GM06990 (cell line): ENCODE measurements around the gene CLCN1.

Experiments
- DNase-seq: peaks from one replicate; pipeline ENCODE4 v3.0.0-alpha.2; 2011; ENCODE audit not compliant: insufficient read length; ENCODE audit errors: extremely low read depth
- H3K27me3 ChIP-seq: replicated peaks from 2 replicates; pipeline ENCODE4 v1.6.0; 2011; ENCODE audit warnings: low read length; ENCODE audit not compliant: control insufficient read depth, insufficient read depth
- H3K36me3 ChIP-seq: 2 replicates; pipeline ENCODE4 v1.5.1; 2011; ENCODE audit warnings: low read length; ENCODE audit not compliant: control insufficient read depth, insufficient read depth
- H3K4me3 ChIP-seq: replicated peaks from 2 replicates; pipeline ENCODE4 v1.5.1; 2011; ENCODE audit warnings: low read depth, mild to moderate bottlenecking, control low read depth, low read length
- TF ChIP-seq, protein P1 (sequence below): IDR thresholded peaks from 2 replicates; pipeline ENCODE4 v1.5.1; 2011; ENCODE audit warnings: low read length, control low read depth, mild to moderate bottlenecking, inconsistent platforms; ENCODE audit not compliant: insufficient read depth, poor library complexity, severe bottlenecking

CLCN1 gene

DNA sequence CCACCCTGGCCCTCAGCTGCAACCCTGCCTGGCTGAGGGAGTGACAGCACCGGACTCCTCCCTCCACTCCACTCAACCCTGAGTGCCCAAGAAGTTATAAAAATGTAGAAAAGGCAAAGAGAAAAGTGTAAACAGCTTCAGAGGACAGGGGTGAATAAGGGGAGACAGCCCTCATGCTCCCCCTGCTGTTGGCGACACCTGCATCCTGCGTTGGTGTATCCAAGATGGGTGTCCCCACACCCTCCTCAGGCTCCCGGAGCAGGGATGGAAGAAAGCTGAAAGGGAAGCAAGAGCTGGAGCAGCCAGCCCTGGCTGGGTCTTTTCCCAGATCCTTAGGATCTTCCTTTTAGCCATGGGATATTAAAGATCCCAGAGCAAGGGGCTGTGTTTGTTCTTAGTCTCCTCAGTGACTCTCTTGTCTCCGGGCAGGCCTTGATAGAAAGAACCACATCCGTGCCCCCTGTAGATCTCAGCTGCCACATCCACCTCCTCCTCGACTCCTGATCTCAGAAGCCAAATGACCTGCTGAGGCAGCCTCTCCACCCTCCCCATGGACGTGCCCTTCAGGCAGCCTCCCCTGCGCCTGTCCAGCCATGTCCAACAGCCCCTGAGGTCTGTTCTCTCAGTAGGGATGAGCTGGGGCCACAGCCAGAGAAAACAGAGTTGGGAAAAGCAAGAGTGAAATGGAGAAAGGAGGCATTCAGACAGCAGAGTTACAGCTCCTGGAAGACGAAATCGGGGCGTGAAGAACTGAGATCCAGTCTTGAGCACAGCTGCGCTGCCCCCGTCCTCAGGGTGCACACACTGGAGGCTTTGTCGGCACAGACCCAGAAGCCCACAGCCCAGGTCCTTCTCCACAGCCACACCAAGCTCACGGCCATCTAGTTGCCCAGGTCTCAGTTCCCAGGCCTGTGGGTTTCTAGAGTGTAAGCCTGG lies 39.8 kb downstream of the CLCN1 start:
- H3K4me3 ChIP-seq, result no peak overlapping the region
- TF ChIP-seq, protein P1, sequence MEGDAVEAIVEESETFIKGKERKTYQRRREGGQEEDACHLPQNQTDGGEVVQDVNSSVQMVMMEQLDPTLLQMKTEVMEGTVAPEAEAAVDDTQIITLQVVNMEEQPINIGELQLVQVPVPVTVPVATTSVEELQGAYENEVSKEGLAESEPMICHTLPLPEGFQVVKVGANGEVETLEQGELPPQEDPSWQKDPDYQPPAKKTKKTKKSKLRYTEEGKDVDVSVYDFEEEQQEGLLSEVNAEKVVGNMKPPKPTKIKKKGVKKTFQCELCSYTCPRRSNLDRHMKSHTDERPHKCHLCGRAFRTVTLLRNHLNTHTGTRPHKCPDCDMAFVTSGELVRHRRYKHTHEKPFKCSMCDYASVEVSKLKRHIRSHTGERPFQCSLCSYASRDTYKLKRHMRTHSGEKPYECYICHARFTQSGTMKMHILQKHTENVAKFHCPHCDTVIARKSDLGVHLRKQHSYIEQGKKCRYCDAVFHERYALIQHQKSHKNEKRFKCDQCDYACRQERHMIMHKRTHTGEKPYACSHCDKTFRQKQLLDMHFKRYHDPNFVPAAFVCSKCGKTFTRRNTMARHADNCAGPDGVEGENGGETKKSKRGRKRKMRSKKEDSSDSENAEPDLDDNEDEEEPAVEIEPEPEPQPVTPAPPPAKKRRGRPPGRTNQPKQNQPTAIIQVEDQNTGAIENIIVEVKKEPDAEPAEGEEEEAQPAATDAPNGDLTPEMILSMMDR, result no peak
- DNase-seq, result no peak
- no peaks in the 10 kb centered on the region for H3K36me3 ChIP-seq
- H3K27me3 ChIP-seq, result peaks cover 3% of the 10 kb centered on the region; the same call in 1 of the 2 replicates

DNA sequence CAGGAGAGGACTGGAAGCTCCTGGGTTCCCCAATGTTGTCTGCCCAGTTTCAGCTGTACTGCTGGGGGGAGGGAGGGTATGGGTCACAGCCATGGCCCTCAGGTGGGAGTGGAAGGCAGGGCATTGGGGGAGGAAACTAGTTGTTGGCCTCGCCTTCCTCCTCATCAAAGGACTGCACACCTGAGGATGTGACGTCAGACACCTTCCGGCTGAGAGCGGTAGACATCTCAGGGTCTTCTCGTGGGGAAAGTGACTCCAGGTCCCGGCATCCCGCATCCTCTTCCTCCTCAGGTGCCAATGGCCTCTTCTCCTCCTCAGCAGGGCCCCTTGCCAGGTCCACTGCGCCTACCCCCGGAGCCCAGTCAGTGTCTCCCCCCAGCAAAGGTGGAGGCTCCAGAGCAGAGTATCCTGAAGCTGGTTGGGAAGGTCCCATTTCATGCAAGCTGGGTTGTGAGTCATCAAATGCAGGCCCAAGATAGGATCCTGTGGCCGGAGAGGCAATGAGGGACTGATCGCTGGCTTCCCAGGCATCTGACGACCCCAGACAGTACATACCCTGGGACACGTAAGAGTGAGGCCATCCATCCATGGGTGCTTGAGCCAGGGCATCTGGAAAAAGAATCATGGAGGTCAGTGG lies 40.6 kb downstream of the CLCN1 start:
- Histone ChIP-seq H3K27me3 (peaks cover 3% of the 10 kb centered on the region; the same call in 1 of the 2 replicates), H3K4me3 (no peak overlapping the region), H3K36me3 (no peaks in the 10 kb centered on the region)
- DNase-seq, result no peak
- TF ChIP-seq, protein P1, result no peak

DNA sequence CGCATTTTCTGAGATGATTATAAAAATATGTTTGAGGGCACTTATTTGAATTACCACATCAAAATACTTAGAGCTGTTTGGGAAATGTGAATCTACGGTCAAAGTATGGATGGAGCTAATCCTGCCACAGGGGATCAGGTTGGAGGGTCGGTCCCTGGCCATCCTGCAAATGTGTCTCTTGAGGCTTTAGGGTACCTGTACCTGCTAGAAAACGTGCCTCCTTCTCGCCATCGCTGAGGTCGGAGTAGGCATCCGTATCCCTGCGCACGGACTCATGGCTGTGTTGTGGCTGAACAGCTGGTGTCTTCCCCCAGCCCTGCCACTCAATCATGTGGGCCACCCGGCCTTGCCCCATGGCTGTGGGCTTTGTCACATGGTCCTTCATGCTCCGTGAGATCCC lies 42.7 kb downstream of the CLCN1 start:
- H3K36me3 ChIP-seq, result no peaks in the 10 kb centered on the region
- no peak overlapping the region for H3K4me3 ChIP-seq
- peaks cover 6% of the 10 kb centered on the region for H3K27me3 ChIP-seq
- TF ChIP-seq, protein P1, result no peak
- DNase-seq, result no peak

DNA sequence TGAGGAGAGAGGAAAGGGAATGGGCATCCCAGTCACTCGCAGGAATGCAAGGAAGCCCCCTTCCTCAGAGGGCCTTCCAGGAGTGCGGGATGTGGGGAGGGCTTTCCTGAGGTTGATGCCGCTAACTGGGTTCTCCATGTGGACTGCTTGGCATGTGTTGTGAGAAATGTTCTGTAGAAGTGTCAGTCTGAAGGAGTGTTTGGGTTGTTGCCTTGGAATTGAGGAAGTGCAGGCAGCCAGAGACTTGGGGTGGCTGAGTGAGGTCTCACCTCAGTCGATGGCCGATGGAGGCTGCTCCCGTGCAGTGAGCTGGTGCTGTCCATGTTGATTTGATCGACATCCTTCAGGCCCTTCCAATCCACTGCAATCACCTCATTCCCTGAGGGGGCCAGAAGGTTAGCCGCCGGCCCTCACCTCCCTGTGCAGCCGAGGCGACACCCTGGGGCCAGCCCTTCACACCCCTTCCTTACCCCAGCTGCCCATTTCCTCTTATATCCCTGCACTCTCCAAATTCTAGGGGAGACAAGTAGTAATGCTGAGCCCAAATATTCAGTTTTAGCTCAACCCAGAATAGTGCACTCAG lies 44.0 kb downstream of the CLCN1 start:
- TF ChIP-seq, protein P1, result no peak
- no peak for DNase-seq
- Histone ChIP-seq H3K36me3 (no peaks in the 10 kb centered on the region), H3K27me3 (peaks cover 4% of the 10 kb centered on the region), H3K4me3 (no peak overlapping the region)

DNA sequence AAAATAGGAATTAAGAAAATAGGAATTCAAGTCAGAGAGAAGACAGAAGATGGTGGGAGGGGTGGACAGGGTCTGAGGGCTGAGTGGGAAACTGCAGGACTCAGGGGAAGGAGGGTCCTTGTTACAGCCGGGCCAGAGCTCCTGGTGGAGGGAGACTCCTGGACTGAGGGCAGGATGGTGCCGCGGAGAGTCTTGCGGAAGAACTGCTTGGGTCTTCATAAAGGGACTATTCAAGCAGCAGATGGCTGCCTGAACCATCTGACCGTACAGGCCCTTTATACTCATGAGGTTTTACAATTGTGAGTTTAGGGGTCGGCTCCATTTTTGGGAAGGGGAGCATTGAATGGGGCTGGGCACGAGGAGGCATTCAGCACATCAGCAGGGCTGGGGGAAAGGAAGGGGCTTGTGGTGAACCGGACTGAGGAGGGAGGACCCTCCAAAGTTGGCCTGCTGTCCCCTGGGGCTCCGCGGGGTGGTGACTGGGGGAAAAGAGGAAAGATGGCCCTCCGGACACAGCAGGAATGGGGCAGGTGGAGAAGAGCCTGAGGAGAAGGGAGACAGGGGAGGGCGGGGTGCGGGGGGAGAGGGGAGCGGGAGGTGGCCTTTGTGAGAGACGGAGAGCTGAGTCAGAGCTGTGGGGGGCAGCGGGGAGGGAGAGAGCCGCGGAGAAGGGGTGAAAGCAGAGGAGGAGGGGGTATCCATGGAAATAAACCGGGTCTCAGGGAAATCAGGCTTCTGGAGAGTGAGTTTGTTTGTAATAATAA lies 45.1 kb downstream of the CLCN1 start:
- TF ChIP-seq, protein P1, result no peak
- H3K36me3 ChIP-seq, result no peaks in the 10 kb centered on the region
- peaks cover 4% of the 10 kb centered on the region for H3K27me3 ChIP-seq
- H3K4me3 ChIP-seq, result no peak overlapping the region
- DNase-seq, result no peak
